H1 (cell line): Measurements from ENCODE around the gene ZNG1A. TPM values are rescaled to one million over a fixed set of nuclear protein-coding genes. Genes with fewer than 3 reads are reported as not detected.

Experiments used
- CHD1 ChIP-seq: IDR thresholded peaks from 2 replicates; pipeline ENCODE4 v1.6.1; 2012; ENCODE audit warnings: low read depth, low read length, improper control_type of control experiment
- MAFK ChIP-seq: IDR thresholded peaks from 2 replicates; pipeline ENCODE4 v1.6.1; 2012; ENCODE audit warnings: low read depth, mild to moderate bottlenecking, improper control_type of control experiment, low read length
- NANOG ChIP-seq: IDR thresholded peaks from 2 replicates; pipeline ENCODE4 v1.6.1; 2011; ENCODE audit warnings: low read length, low read depth, mild to moderate bottlenecking, inconsistent platforms; ENCODE audit not compliant: insufficient read depth, poor library complexity, severe bottlenecking
- RNF2 ChIP-seq: fragments of 200-900, 300-1000 bp; sonication (generic); IDR thresholded peaks from 2 replicates; pipeline ENCODE4 v1.7.1; 2016; ENCODE audit warnings: borderline replicate concordance, low read depth, mild to moderate bottlenecking, antibody characterized with exemption, low read length; ENCODE audit not compliant: poor library complexity, severe bottlenecking; ENCODE audit errors: missing control alignments
- polyA plus RNA-seq, 7 experiments: library from polyadenylated mRNA; depleted of rRNA in 3 of 7; stranded (reverse) in 5 of 7; unstranded in 2 of 7; fragments of >200 nt in 5 of 7; fragments of 200-250 nt in 2 of 7; gene quantifications; 1 replicate in 5 of 7; 2 replicates in 1 of 7; 4 replicates in 1 of 7; pipeline versions ENCODE4 v1.2.1 to v1.2.3, GENCODE V29; 2011 to 2013; ENCODE audit warnings: missing spikeins in 2 of 7, mixed read lengths in 2 of 7
- total RNA-seq: library from RNA; stranded (reverse); fragmentation: NEBNext Ultra II Directional; extraction: Animal tissue kit (Norgen Biotek cat#: 25700); gene quantifications from 2 replicates; pipeline ENCODE4 v1.2.1, GENCODE V29; 2021
- TF ChIP-seq, protein P1 (sequence below): fragments of 300-600 bp; sonication (generic); IDR thresholded peaks from 2 replicates; pipeline ENCODE4 v1.7.1; 2012; ENCODE audit warnings: low read length, moderate library complexity, mild to moderate bottlenecking, inconsistent platforms; ENCODE audit not compliant: insufficient replicate concordance

The ZNG1A gene
- total and polyA plus RNA-seq, 2 of the 8 experiments (the other 6 are each of a cell fraction or from before 2014, with no cell fraction given), result 18.2 to 46.5 TPM

DNA sequence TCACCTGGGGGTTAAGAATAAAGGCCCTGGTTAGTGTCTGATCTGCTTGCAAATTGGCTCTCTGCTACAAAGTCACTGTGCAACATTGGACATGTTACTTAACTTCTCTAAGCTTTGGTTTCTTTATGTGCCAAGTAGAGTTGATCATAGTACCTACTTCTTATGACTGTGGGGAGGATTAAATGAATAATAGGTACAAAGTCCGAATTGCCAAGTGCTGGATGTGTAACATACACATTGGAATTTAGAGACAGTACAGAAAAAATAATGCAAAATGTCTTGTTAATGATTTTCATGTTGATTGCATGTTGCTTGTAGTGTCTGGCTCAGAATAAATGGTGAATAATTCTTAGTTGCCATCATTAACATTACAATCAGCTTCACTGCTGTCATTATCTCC lies 38.0 kb upstream of the ZNG1A start (continued):
- no peak for TF ChIP-seq RNF2
- TF ChIP-seq, protein P1, sequence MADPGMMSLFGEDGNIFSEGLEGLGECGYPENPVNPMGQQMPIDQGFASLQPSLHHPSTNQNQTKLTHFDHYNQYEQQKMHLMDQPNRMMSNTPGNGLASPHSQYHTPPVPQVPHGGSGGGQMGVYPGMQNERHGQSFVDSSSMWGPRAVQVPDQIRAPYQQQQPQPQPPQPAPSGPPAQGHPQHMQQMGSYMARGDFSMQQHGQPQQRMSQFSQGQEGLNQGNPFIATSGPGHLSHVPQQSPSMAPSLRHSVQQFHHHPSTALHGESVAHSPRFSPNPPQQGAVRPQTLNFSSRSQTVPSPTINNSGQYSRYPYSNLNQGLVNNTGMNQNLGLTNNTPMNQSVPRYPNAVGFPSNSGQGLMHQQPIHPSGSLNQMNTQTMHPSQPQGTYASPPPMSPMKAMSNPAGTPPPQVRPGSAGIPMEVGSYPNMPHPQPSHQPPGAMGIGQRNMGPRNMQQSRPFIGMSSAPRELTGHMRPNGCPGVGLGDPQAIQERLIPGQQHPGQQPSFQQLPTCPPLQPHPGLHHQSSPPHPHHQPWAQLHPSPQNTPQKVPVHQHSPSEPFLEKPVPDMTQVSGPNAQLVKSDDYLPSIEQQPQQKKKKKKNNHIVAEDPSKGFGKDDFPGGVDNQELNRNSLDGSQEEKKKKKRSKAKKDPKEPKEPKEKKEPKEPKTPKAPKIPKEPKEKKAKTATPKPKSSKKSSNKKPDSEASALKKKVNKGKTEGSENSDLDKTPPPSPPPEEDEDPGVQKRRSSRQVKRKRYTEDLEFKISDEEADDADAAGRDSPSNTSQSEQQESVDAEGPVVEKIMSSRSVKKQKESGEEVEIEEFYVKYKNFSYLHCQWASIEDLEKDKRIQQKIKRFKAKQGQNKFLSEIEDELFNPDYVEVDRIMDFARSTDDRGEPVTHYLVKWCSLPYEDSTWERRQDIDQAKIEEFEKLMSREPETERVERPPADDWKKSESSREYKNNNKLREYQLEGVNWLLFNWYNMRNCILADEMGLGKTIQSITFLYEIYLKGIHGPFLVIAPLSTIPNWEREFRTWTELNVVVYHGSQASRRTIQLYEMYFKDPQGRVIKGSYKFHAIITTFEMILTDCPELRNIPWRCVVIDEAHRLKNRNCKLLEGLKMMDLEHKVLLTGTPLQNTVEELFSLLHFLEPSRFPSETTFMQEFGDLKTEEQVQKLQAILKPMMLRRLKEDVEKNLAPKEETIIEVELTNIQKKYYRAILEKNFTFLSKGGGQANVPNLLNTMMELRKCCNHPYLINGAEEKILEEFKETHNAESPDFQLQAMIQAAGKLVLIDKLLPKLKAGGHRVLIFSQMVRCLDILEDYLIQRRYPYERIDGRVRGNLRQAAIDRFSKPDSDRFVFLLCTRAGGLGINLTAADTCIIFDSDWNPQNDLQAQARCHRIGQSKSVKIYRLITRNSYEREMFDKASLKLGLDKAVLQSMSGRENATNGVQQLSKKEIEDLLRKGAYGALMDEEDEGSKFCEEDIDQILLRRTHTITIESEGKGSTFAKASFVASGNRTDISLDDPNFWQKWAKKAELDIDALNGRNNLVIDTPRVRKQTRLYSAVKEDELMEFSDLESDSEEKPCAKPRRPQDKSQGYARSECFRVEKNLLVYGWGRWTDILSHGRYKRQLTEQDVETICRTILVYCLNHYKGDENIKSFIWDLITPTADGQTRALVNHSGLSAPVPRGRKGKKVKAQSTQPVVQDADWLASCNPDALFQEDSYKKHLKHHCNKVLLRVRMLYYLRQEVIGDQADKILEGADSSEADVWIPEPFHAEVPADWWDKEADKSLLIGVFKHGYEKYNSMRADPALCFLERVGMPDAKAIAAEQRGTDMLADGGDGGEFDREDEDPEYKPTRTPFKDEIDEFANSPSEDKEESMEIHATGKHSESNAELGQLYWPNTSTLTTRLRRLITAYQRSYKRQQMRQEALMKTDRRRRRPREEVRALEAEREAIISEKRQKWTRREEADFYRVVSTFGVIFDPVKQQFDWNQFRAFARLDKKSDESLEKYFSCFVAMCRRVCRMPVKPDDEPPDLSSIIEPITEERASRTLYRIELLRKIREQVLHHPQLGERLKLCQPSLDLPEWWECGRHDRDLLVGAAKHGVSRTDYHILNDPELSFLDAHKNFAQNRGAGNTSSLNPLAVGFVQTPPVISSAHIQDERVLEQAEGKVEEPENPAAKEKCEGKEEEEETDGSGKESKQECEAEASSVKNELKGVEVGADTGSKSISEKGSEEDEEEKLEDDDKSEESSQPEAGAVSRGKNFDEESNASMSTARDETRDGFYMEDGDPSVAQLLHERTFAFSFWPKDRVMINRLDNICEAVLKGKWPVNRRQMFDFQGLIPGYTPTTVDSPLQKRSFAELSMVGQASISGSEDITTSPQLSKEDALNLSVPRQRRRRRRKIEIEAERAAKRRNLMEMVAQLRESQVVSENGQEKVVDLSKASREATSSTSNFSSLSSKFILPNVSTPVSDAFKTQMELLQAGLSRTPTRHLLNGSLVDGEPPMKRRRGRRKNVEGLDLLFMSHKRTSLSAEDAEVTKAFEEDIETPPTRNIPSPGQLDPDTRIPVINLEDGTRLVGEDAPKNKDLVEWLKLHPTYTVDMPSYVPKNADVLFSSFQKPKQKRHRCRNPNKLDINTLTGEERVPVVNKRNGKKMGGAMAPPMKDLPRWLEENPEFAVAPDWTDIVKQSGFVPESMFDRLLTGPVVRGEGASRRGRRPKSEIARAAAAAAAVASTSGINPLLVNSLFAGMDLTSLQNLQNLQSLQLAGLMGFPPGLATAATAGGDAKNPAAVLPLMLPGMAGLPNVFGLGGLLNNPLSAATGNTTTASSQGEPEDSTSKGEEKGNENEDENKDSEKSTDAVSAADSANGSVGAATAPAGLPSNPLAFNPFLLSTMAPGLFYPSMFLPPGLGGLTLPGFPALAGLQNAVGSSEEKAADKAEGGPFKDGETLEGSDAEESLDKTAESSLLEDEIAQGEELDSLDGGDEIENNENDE, result no peak
- TF ChIP-seq NANOG, result no peak
- no peak for TF ChIP-seq CHD1
- TF ChIP-seq MAFK, result no peak
- TF ChIP-seq, all 59 proteins: peak for 0
